ENCODE measurements around the gene PMS2.
A peak's percentile ranks its signal among the peaks of the same experiment; 100 is the strongest.

DNA sequence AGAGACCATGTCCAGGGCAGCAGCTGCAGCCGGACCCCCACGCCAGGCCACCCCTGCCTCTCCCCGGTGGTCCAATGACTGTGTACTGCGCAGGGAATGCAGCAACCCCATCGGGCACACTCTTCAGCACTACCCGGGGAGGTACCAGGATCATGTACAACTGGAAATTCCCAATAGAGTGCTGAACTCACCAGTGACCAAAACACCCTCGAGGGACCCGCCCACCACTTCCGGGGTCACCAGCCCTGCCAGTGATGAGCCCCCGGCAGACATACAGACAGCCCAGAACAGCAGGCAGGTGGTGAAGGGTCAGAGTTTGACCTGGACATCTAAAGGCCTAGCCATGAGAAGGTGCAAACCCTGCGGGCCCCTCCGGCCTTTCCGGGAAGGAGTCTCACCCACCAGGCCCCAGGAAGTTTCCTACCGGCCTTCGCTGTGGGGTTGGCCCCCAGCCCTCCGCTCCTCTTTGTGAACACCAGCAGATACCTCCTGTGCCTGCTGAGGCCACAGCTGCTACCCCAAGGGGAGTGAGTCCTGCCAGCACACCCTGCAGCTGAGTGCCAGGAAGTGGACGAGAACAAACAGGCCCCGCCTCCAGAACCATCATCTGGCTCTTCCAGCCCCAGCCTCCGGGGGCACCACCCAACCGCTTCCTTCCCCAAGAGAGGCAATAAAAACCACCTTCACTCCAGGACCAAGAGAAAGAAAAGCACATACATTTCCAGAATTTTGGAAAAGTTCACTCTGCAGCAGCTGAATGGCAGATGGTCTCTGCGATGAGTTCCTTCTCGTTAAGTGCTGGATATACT lies 17.4 kb upstream of the PMS2 start:
- TF ChIP-seq CTCF (conservative IDR thresholded peaks at IDR 0.05 in 1 of 2, IDR thresholded peaks at IDR 0.05 in 1 of 2; ENCODE audit: extremely low read depth in 1 of 2, insufficient read depth in 1 of 2, low read depth in 1 of 2, low read length in 2 of 2) (peak in 1 of 2 donors; percentile 10), EZH2 (IDR thresholded peaks at IDR 0.05; ENCODE audit: borderline replicate concordance, low read length) (no peak)
